HUES48 (cell line): ENCODE data around the gene MMP20.
"Not testable (repeated sequence)": the region's sequence is repeated elsewhere in the genome, so short reads cannot be mapped to it uniquely, and the experiment has no call there.

Source experiments
- H3K27ac ChIP-seq: one replicate; pipeline ENCODE4 v1.7.0; 2013; ENCODE audit warnings: low read depth, low read length, inconsistent platforms
- H3K27me3 ChIP-seq: 2 replicates; pipeline ENCODE4 v1.6.1; 2013; ENCODE audit warnings: mild to moderate bottlenecking, low read length; ENCODE audit not compliant: control insufficient read depth, insufficient read depth
- H3K36me3 ChIP-seq: 2 replicates; pipeline ENCODE4 v1.6.1; 2013; ENCODE audit warnings: low read length; ENCODE audit not compliant: control insufficient read depth, insufficient read depth
- H3K4me1 ChIP-seq: 2 replicates; pipeline ENCODE4 v1.6.1; 2013; ENCODE audit warnings: mild to moderate bottlenecking, low read length; ENCODE audit not compliant: control insufficient read depth, insufficient read depth
- H3K4me3 ChIP-seq: 2 replicates; pipeline ENCODE4 v1.5.1; 2013; ENCODE audit warnings: mild to moderate bottlenecking, low read depth, low read length
- H3K9ac ChIP-seq: 2 replicates; pipeline ENCODE4 v1.6.1; 2013; ENCODE audit warnings: mild to moderate bottlenecking, low read depth, low read length, moderate library complexity
- H3K9me3 ChIP-seq: 2 replicates; pipeline ENCODE4 v1.6.1; 2013; ENCODE audit warnings: low read length; ENCODE audit not compliant: control insufficient read depth, insufficient read depth

The MMP20 gene

GRCh38 chr11:102643941-102644340, 18.8 kb upstream of the MMP20 start:
- H3K9me3 ChIP-seq = no peaks in the 10 kb centered on the region
- H3K9ac ChIP-seq = no peak overlapping the region
- no peaks in the 10 kb centered on the region for H3K4me1 ChIP-seq
- no peaks in the 10 kb centered on the region for H3K36me3 ChIP-seq
- no peak overlapping the region for H3K4me3 ChIP-seq
- no peak overlapping the region for H3K27ac ChIP-seq
- no peaks in the 10 kb centered on the region for H3K27me3 ChIP-seq

- Histone ChIP-seq H3K36me3 (no peaks in the 10 kb centered on the region), H3K4me3 (no peak overlapping the region), H3K27ac (no peak overlapping the region), H3K9ac (no peak overlapping the region), H3K27me3 (no peaks in the 10 kb centered on the region), H3K9me3 (no peaks in the 10 kb centered on the region), H3K4me1 (no peaks in the 10 kb centered on the region)
Measured at GRCh38 chr11:102640946-102641345, 15.8 kb upstream of the MMP20 start.

- H3K9me3 ChIP-seq = no peaks in the 10 kb centered on the region
- no peak overlapping the region for H3K4me3 ChIP-seq
- H3K9ac ChIP-seq = no peak overlapping the region
- H3K27me3 ChIP-seq = no peaks in the 10 kb centered on the region
- H3K27ac ChIP-seq = no peak overlapping the region
- no peaks in the 10 kb centered on the region for H3K36me3 ChIP-seq
- no peaks in the 10 kb centered on the region for H3K4me1 ChIP-seq
Measured at GRCh38 chr11:102639656-102640055, 14.5 kb upstream of the MMP20 start.

- Histone ChIP-seq H3K36me3 (no peaks in the 10 kb centered on the region), H3K4me1 (no peaks in the 10 kb centered on the region), H3K9me3 (no peaks in the 10 kb centered on the region), H3K27ac (no peak overlapping the region), H3K9ac (no peak overlapping the region), H3K27me3 (no peaks in the 10 kb centered on the region), H3K4me3 (no peak overlapping the region)
Measured at GRCh38 chr11:102637731-102638130, 12.6 kb upstream of the MMP20 start.

GRCh38 chr11:102633385-102634026, 8.4 kb upstream of the MMP20 start:
- H3K4me1 ChIP-seq = no peaks in the 10 kb centered on the region
- H3K27me3 ChIP-seq = no peaks in the 10 kb centered on the region
- H3K27ac ChIP-seq = no peak overlapping the region
- no peak overlapping the region for H3K9ac ChIP-seq
- no peaks in the 10 kb centered on the region for H3K36me3 ChIP-seq
- H3K4me3 ChIP-seq = no peak overlapping the region
- no peaks in the 10 kb centered on the region for H3K9me3 ChIP-seq

- Histone ChIP-seq H3K4me1 (no peaks in the 10 kb centered on the region), H3K9me3 (no peaks in the 10 kb centered on the region), H3K27ac (no peak overlapping the region), H3K36me3 (no peaks in the 10 kb centered on the region), H3K27me3 (no peaks in the 10 kb centered on the region), H3K4me3 (no peak overlapping the region), H3K9ac (no peak overlapping the region)
Measured at GRCh38 chr11:102632026-102632425, 6.9 kb upstream of the MMP20 start.

- Histone ChIP-seq H3K9me3 (no peaks in the 10 kb centered on the region), H3K4me3 (no peak overlapping the region), H3K27me3 (no peaks in the 10 kb centered on the region), H3K9ac (no peak overlapping the region), H3K27ac (no peak overlapping the region), H3K36me3 (no peaks in the 10 kb centered on the region), H3K4me1 (no peaks in the 10 kb centered on the region)
Measured at GRCh38 chr11:102630598-102631448, 5.7 kb upstream of the MMP20 start.

- H3K4me3 ChIP-seq, H3K27me3 ChIP-seq, H3K36me3 ChIP-seq, H3K9ac ChIP-seq, H3K4me1 ChIP-seq, H3K9me3 ChIP-seq, H3K27ac ChIP-seq: not testable (repeated sequence)
Measured at GRCh38 chr11:102629908-102630307, 4.8 kb upstream of the MMP20 start.

GRCh38 chr11:102626676-102627075, 1.5 kb upstream of the MMP20 start:
- Histone ChIP-seq H3K4me3 (no peak overlapping the region), H3K4me1 (no peaks in the 10 kb centered on the region), H3K36me3 (no peaks in the 10 kb centered on the region), H3K27ac (no peak overlapping the region), H3K9me3 (no peaks in the 10 kb centered on the region), H3K9ac (no peak overlapping the region), H3K27me3 (no peaks in the 10 kb centered on the region)

GRCh38 chr11:102623998-102624397, 1.1 kb downstream of the MMP20 start:
- no peak overlapping the region for H3K4me3 ChIP-seq
- H3K9me3 ChIP-seq = no peaks in the 10 kb centered on the region
- no peak overlapping the region for H3K9ac ChIP-seq
- H3K4me1 ChIP-seq = no peaks in the 10 kb centered on the region
- no peaks in the 10 kb centered on the region for H3K27me3 ChIP-seq
- H3K36me3 ChIP-seq = no peaks in the 10 kb centered on the region
- H3K27ac ChIP-seq = no peak overlapping the region

- Histone ChIP-seq H3K9ac (no peak overlapping the region), H3K9me3 (no peaks in the 10 kb centered on the region), H3K27ac (no peak overlapping the region), H3K36me3 (no peaks in the 10 kb centered on the region), H3K4me1 (no peaks in the 10 kb centered on the region), H3K27me3 (no peaks in the 10 kb centered on the region), H3K4me3 (no peak overlapping the region)
Measured at GRCh38 chr11:102623128-102623527, 2.0 kb downstream of the MMP20 start.
